ENCODE data around the gene LGR6. TPM values are rescaled to one million over a fixed set of nuclear protein-coding genes. Genes with fewer than 3 reads are reported as not detected.

LGR6 gene
- polyA plus RNA-seq, 4 donors = 0.64 to 1.3 (median 1.1) TPM

DNA sequence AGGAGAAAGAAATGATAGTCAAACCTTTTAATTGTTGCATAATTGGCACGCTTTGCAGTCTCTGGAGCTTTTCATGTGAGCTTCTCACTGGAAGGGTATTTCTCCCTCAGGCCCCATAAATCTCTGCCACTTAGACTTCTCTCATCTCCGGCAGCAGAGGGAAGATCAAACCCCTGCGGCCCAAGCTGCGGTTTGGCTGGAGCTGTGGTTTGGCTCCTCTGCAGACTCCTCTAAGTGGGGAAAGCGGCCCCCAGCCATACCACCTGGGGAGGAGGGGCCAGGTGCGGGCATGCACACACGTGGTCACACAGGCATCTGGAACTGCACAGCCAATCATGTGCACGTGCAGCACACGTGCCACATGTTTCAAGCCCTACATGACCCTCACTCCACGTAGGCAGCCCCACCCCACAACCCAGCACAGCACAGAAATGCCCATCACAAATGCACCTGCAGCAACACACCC, 89.8 kb downstream of the LGR6 start:
- DNase-seq (ENCODE audit: low read depth in 4 of 4, low spot score in 3 of 4) = no peak

DNA sequence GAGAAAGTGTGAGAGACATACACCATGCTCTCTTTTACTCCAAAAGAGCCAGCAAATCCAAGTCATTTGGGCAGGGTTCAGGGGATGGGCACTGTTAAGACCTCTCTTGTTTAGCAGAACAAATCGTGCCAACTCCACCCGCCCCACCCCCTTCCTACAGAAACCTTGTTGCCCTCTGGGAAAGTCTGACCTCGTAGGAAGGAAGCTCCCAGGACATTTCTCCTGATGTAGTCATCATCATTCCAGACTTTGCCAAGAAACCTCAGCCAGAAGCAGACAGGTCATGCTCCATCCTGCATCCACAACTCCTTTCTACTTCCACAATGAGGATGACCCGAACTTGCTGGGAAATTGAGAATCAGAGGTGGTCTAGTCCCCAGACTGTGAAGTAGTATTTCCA, 90.4 kb downstream of the LGR6 start:
- DNase-seq (ENCODE audit: low read depth in 4 of 4, low spot score in 3 of 4) = no peak

DNA sequence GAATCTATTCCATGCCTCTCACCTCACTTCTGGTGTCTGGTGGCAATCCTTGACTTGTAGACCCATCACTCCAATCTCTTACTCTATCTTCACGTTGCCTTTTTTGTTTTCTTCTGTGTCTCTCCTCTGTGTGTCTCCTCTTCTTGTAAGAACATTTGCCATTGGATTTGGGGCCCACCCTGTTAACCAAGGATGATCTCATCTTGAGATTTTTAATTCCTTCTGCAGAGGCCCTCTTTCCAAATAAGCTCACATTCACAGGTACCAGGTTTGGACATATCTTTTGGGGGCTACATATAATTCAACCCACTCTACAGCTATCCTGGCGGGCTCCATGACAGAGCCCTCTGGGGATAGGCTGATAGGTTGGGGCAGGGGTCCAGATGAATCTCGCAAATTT, 92.3 kb downstream of the LGR6 start:
- DNase-seq (ENCODE audit: low read depth in 4 of 4, low spot score in 3 of 4) = no peak

DNA sequence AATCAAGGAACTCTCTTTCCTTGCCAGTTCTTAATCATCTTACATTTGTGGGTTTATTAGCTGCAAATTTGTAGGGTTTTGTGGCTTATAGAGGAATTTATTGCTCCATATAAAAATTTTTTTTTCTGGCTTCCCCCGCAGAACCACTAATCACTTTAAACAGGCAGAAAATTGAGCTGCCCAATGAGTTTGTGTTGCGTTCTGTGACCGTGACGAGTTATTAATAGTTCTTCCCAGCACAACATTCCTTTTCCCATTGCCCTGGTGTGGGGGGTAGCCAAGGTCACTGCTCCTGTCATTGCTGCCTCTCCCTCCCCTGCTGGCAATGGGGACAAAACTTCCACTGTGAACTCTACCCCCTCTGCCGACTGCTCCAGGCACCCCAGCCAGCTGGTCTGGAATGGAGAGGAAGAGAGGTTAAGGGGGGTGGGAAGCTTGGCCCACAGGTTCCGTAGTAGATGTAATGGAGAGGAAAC, 93.1 kb downstream of the LGR6 start:
- no peak for DNase-seq (ENCODE audit: low read depth in 4 of 4, low spot score in 3 of 4)

DNA sequence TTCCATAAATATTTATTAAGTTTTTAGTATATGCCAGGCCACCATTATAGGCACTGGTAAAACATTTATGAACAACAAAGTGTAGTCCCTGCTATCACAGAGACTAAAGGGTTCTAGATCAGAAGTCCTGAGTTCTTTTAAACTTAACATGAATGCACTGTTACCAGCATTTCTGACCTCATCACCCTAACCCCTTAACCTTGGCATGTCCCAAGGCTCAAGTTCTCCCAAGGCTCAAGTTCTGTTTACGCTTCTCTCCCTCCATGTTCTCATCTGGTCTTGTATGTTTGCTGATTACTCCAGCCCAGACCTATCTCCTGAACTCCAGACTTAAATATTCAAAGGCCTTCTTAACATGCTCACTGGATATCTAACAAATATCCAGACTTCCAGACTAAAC, 93.6 kb downstream of the LGR6 start:
- no peak for DNase-seq (ENCODE audit: low read depth in 4 of 4, low spot score in 3 of 4)

DNA sequence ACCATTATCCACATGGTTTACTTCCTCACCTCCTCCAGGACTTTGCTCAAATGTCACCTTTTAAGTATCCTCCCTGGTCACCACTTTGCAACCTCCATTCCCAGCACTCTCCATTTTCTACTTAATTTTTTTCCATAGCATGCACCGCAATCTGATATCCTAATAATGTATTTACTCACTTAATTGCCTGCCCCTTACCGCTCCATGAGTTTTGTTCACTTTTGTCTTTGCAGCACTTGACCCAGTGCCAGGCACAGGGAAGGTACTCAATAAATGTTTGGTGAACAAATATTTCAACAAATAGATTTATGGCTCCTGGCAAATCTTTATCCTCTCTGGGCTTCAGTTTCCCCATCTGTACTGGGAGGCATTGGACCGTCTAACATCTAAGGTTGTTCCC, 94.6 kb downstream of the LGR6 start:
- no peak for DNase-seq (ENCODE audit: low read depth in 4 of 4, low spot score in 3 of 4)

DNA sequence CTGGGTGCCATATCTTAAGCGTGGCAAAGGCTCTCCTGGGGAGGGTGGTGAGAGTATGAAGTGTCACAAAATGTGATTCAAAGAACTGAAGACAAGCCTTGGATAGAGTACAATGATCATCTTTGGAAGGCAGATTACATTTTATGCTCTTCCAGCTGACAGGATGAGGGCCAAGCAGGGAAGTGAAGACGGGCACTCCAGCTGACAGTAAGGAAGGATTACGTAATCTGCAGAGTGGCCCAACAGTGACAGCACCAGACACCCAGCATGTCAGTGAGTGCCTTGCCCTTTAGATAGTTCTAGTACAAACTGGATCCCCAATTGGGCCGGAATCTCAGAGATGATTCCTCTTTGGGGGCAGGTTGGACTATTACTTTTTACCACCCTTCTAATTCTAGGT, 95.4 kb downstream of the LGR6 start:
- no peak for DNase-seq (ENCODE audit: low read depth in 4 of 4, low spot score in 3 of 4)

DNA sequence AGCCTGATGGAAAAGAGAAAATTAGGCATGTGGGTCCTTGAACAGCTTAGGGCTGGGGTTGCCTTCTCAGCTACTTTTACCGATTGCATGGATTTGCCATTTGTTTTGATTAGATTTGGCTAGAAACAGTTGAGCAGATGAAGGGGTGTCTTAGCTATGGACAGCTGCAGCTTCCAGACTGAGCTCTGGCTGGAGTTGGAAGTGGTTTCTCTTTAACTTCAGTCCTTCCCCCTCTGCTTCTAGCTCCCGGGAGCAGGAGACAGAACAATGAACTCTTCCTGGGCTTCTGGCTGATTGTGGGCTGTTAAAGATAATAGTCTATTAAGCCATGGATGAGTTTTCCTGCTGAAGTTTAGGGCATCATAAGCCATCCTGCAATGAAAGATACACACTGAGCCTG, 97.4 kb downstream of the LGR6 start:
- no peak for DNase-seq (ENCODE audit: low read depth in 4 of 4, low spot score in 3 of 4)

DNA sequence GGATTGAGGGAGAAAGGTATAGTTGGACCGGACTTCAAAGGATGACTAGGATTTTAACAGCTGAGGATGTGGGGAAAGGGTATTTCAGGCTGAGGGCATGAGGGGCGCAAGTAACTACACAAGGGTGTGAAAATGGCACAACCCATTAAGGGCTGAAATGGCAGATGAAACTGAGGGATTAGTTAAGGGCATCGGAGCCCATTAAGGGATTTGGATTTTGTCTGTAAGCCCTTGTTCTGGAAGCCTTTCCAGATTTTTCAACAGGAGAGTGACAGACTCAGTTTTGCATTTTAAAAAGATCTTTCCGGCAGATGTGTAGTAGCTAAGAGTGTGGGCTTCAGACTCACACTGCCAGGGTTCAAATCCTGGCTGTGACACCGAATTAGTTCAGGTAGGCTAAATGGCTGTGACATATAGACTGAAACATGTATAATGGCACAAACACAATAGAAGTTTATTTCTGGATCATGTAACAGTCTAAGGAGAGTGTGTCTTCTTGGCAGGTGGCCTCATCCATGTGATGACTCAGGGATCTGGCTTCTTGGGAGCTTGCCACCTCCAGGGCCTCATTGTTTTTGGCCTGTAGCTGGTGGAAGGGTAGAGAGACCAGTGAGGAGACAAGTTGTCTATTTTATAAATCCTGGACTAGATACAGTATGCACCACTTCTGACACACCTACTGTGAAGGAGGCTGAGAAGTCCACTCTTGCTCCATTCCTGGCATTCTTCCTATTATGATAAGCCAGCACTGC, 98.5 kb downstream of the LGR6 start:
- DNase-seq (ENCODE audit: low read depth in 4 of 4, low spot score in 3 of 4) = no peak

DNA sequence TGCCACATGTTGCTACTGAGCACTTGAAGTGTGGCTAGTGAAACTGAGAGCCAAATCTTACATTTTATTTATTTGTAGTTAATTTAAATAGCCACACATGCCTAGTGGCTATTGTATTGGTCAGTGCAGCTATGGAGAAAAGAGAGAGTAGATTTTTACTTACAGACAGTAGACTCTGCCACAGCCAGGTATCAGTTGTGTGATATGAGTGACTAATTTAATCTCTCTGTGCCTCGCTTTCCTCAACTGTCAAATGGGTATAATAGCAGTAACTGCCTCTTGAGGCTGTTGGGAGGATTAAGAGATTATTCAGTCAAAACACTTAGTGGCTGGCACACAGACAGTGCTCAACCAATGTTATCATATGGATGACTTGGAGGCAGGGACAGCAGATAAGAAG, 99.2 kb downstream of the LGR6 start:
- no peak for DNase-seq (ENCODE audit: low read depth in 4 of 4, low spot score in 3 of 4)

DNA sequence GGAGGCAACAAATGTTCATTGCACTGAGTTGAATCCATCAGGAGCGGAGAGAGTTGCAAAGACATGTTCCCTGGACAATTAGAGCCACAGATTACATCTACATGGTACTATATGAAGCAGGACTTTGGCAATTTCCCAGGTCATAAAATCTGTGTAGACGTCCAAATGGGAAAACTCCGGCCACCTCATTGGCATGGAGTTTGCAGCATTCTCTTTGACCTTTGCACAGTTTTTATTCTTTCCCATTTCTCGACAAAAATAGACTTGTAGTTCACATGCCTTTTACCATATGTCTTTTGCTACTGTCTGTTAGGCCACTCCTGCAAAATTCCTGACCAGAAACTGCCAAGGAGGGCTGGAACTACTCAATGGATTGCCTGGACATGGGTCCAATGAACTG, 100.0 kb downstream of the LGR6 start:
- no peak for DNase-seq (ENCODE audit: low read depth in 4 of 4, low spot score in 3 of 4)

DNA sequence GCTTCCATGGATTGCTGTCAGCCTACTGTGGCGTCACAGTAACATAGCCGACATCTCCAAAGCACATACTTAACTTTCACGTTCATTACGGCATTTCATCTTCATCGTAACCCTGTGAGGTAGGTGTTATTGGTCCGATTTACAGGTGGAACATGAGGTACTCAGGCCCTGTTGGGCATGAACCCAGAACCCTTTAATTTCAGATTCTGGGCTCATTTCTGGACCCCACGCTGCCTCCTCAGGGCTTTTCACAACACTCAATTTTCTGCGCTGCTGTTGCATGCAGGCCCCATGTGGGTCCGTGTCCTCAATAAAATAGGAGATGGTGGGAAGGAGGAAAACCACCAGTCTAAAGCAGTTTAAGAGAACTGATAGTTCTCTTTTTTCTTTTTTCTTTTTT, 108.6 kb downstream of the LGR6 start:
- no peak for DNase-seq (ENCODE audit: low read depth in 4 of 4, low spot score in 3 of 4)

DNA sequence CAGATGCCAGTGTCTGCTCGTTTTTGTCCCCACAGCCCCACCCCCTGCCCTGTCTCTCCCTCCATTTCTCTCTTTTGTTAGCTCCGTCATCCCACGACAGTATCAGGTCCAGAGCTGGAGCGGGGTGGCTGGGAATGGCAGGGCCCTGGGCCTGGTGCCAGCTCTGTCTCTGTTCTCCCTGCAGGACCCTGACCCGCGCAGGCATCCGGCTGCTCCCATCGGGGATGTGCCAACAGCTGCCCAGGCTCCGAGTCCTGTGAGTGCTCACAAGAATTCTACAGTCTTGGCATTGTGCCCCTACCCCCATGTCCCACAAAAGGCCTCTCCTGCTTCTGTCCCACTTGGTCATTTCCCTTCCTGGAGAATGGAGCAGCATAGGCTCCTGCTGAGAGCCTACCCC, 110.8 kb downstream of the LGR6 start:
- no peak for DNase-seq (ENCODE audit: low read depth in 4 of 4, low spot score in 3 of 4)

DNA sequence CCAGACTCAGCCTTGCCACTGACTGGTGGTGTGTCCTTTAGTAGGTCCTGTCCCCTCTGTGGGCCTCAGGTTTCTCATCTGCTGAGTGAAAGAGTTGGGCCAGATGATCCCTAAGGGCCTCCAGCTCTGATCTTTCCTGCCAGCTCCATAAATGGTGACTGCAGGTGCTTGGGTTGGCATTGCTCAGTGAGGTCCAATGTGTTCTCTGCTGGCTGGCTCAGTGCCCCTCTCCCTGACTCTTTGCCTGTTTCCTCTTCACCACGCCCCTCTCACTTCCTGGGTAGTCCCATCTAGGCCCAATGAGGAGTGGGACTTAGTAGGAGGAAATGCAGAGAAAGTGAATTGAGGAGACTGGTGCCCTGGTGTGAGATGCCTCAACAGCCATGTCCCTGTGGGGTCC, 111.6 kb downstream of the LGR6 start:
- no peak for DNase-seq (ENCODE audit: low read depth in 4 of 4, low spot score in 3 of 4)

DNA sequence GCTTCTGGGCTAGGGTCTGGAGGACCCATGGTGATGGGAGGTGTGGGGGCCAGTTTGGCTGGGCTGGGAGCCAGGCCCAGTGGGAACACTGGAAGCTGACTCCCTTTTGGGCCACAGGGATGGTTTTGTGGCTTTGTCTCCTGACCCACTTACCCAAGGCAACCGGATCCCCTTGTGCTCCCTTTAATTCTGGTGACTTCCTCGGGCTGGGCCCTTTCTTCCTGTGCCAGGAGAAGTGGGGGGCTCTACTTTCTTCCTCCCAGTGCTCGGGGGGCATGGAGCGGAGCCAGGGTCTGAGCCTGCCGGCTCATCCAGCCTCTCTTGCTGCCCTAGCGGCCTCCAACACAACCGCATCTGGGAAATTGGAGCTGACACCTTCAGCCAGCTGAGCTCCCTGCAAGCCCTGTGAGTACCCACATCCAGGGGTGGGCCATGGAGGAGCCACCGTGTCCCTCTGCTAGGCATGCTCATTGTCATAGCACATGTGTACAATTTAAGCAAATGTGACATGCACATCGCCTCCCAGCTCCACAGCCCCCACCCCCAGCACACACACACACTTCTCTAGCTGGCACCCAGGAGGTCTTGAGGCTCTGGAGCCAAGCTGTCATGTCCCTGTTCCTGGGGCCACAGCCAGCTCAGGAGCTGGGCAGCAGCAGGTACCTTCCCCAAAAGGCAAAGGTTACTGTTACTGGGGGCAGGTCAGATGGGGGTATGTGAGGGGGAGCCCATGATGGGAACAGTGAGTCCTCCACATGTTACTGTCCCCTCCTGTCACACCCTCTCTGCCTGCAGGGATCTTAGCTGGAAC, 113.1 kb downstream of the LGR6 start:
- no peak for DNase-seq (ENCODE audit: low read depth in 4 of 4, low spot score in 3 of 4)

DNA sequence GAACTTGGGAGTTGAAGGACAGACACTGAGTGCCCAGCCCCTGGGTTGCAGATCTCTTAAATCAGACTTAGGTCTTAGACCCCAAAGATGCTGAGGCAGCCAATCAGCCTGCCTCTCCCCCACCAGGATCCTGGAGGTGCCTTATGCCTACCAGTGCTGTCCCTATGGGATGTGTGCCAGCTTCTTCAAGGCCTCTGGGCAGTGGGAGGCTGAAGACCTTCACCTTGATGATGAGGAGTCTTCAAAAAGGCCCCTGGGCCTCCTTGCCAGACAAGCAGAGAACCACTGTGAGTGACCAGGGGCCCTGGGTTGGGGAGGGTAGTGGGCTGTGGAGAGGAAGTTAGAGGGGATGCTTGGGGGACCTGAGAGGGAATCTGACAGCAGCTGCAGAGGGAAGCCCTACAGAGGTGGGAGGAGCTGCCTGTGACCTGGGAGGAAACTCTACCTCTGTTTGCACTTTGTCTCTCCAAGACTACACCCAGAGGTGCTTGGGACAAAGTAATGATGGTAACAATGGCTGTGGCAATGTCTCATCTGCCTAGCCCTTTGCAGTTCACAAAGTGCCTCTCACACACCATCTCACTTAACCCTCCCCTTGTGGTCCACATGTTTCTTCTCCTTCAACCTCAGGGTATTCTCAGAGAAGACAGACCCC, 116.6 kb downstream of the LGR6 start:
- DNase-seq (ENCODE audit: low read depth in 4 of 4, low spot score in 3 of 4) = no peak

DNA sequence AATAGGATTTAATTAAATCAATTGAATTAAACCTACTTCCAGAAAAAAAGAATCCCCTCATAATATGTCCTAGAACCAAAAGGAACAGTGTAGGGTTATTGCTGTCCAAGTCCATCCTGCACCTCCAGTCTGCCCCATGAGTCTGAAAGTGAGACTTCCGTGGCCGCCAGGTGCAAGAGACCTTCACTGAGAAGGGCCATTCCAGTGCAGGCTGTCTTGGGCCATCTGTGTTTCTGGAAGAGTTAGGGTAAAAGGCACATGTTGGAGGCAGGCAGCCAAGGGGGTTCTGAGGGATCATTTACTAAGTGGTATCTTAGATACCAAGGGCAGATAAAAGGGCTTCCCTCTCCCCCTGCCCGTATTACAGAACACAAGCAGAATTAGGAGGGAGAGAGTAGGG, 117.1 kb downstream of the LGR6 start:
- no peak for DNase-seq (ENCODE audit: low read depth in 4 of 4, low spot score in 3 of 4)

DNA sequence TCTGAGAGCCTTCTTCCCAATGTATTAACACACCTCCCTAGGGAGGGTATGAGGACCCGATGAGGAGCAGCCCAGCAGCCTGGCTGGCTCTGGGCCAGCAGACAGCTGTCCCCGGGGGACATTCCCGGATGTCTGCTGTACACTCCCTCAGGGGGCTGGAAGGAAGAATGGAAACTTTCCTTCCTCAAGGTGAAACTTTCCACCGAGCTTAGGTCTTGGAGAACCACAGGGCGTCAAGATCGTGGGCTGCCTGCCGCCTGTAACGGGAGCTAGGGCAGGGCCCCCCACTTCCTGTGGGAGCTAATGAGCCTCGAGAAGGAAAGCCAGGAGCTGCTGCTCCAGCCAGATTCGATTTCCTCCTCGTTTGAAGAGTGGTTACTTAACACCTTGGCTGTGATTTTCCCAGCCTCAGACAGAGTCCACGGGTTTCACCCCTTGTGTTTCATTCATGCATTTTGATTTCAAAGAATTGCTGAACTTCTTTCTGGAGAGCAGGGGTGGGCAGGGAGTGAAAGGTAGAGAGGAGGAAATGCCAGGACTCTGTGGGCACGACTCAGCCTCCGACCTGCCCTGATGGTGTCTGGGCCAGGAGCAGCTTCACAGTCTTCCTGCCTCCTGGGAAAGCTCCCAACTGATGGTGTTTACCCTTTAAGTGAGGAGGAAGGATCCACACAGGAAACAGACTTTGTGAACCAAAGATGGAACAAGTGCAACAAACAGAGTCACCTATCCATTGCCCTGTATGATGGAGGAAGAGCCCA, 118.5 kb downstream of the LGR6 start:
- no peak for DNase-seq (ENCODE audit: low read depth in 4 of 4, low spot score in 3 of 4)

DNA sequence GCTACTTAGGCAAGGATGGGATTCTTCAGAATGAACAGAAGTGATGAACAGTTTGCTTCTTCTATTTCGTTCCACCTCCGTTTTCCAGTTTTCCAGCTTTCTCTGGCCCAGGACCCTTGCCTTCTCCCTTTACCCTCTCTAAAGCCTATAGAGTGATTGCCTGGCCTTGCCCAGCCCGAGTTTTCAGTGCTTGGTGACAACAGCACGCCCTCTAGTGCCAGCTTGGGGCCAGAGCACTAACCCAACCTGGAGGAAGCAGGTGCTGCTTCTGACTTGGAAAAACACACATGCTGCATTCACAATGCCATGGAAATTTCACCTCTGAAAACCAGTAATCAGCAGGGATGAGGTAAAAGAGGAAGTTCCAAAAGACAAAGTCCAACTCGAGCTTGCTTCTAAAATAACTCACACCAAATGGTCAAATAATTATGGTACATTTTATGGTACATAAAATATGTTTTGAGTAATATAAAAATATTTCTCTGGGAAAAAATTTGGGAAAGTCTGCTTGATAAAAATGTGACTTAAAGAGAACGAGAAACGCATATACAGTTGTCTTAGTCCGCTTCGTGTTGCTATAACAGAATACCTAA, 122.1 kb downstream of the LGR6 start:
- DNase-seq (ENCODE audit: low read depth in 4 of 4, low spot score in 3 of 4) = peak; percentile 64 to 73 (median 67)

DNA sequence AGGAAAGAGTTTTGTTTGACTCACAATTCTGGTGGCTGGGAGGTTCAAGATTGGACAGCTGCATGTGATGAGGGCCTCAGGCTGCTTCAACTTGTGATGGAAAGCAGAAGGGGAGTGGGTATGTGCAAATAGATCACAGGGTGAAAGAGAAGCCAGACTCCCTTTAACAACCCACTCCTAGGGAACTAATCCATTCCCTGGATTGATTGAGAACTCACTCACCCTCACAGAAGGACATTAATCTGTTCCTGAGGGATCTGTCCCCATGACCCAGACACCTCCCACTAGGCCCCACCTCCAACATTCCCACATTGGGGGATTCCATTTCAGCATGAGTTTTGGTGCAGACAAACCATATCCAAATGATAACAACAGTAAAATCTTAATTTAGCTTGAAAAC, 122.6 kb downstream of the LGR6 start:
- no peak for DNase-seq (ENCODE audit: low read depth in 4 of 4, low spot score in 3 of 4)
